SHP77 (cell line): ENCODE data around the gene NOL12.

Source experiments
- DNase-seq, 2 experiments: peaks; one replicate each; lab custom pipeline; 2025; lab: John Stamatoyannopoulos, UW

Gene NOL12

GRCh38 chr22:37659066-37659896, 26.9 kb upstream of the NOL12 start:
- no peak for DNase-seq

DNA sequence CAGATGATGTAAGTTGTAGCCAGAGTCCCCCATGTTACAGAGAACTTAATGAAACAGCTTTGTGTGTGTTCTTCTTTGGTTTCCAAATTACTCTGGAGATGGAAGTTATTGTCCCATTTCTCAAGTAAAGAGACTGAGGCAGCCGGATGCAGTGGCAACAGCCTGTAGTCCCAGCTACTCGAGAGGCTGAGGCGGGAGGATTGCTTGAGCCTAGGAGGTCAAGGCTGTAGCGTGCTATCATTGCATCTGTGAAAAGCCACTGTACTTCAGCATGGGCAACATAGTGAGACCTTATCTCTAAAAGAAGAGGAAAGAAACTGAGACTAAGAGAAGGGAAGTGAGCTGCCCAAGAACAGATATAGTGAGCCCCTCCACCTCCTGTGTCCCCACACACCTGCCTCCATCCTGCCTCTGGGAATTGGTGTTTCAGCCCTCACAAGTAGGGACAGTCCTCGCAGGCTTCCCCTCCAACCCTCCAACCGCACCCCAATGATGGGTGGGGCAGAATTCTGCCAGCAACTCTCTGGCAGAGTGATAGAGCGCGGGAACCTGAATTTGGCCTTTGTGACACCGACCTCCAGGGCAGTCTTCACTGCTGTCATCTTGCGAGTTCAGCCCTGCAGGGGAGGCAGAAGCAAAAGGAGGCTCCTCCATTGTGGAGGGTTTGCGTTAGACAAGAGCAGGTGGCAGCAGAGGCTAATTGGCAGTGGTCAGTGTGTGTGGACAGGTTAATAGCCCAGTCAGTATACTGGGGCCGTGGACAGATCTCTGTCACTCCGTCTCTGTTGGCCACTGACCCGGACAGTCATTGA, 26.0 kb upstream of the NOL12 start:
- no peak for DNase-seq

DNA sequence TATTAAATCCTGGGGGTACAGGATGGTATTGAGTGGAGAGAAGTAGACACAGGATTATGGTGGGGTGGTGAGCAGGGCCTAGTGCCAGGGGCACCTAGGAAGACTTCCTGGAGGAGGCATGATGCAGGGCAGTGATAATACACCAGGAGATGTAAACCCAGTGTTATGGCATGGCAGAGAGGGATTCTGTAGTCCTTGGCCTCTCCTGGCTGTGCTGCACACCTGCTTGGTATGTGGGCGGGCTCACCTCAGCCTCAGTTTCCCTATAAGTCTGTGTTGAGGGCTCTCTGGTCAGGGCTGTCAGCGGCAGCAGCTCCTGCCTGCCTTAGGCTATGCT, 25.5 kb upstream of the NOL12 start:
- no peak for DNase-seq

GRCh38 chr22:37661160-37661924, 24.8 kb upstream of the NOL12 start:
- peak; percentile 70 to 74 for DNase-seq

DNA sequence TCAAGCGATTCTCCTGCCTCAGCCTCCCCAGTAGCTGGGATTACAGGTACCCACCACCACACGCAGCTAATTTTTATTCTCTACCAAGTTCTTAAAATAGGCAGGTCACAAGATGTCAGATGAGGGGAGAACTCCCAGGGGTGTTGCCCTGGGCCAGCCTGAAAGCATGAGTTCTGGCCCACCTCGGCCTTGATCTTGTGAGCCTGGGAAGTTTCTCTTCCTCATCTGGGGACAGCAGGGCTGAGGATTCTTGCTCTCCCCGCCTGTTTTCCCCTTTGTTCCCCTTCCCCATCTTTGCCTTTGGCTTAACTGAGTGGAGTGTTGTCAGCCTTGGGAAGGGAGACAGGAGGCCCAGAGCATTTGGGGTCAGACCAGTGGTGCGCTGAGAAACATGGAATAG, 24.1 kb upstream of the NOL12 start:
- DNase-seq: no peak

GRCh38 chr22:37663521-37664140, 22.5 kb upstream of the NOL12 start:
- DNase-seq: no peak

GRCh38 chr22:37664249-37665101, 21.7 kb upstream of the NOL12 start:
- no peak for DNase-seq

DNA sequence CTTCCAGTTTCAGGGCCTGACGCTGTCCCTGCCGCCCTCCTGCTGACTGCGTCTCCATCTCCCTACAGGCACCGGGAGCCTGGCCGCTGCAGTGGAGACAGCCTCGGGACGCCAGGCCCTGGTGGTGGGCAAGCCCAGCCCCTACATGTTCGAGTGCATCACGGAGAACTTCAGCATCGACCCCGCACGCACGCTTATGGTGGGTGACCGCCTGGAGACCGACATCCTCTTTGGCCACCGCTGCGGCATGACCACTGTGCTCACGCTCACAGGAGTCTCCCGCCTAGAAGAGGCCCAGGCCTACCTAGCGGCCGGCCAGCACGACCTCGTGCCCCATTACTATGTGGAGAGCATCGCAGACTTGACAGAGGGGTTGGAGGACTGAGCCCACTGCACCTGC, 20.7 kb upstream of the NOL12 start:
- no peak for DNase-seq

GRCh38 chr22:37669586-37669985, 16.6 kb upstream of the NOL12 start:
- no peak for DNase-seq

- no peak for DNase-seq
These were observed 13.8 kb upstream of the NOL12 start for GRCh38 chr22:37672206-37672919.

DNA sequence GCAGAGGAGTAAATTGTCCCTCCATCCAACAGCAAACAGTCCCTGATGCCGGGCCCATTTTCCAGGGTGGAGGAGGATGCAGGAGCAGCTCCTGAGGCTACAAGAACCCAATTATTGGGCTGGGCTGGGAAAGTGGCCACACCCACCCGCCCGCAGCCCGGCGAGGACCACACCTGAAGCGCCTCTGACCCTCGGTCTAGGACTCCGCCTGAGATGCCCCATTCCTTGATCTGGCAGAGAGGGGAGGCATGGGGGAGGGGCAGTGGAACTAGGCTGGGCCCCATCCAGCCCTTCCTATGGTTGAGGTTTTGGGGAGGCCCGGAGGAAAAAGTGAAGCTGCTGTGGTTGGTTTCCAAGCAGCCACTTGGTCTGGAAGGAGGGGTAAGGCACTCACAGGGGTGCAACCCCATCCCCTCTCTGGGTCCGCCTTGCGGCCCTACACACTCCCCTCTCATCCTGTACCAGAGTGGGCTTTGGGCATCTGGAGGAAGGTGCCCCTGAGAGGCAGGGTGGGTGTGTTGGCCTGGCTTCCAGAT, 13.2 kb upstream of the NOL12 start:
- DNase-seq: no peak

GRCh38 chr22:37674248-37674647, 11.9 kb upstream of the NOL12 start:
- no peak for DNase-seq

GRCh38 chr22:37674951-37675929, 10.9 kb upstream of the NOL12 start, which contains the start of gene LGALS1:
Gene LGALS1 (plus strand): TSS chr22:37675636. CDS start chr22:37675703, 67 bp downstream.
- DNase-seq: peak; percentile 73 to 87

GRCh38 chr22:37675930-37676735, 10.0 kb upstream of the NOL12 start:
- DNase-seq: no peak

- peak; percentile 78 for DNase-seq
These were observed 9.2 kb upstream of the NOL12 start for GRCh38 chr22:37676736-37677492.

DNA sequence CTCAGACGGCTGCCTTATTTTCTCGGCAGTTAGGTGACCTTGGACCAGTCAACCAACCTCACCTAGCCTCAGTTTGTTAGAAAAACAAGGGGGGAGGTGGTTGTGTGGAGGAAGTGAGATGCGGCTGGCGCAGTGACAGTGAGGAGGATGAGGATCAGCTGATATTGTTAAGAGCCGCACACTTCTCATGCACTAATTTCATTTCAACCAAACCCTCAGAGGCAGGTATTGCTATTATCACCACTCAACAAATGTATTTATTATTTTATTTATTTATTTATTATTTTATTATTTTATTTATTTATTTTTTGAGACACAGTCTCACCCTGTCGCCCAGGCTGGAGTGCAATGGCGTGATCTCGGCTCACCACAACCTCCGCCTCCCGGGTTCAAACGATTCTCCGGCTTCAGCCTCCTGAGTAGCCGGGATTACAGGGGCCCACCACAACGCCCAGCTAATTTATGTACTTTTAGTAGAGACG, 8.6 kb upstream of the NOL12 start:
- DNase-seq: no peak

DNA sequence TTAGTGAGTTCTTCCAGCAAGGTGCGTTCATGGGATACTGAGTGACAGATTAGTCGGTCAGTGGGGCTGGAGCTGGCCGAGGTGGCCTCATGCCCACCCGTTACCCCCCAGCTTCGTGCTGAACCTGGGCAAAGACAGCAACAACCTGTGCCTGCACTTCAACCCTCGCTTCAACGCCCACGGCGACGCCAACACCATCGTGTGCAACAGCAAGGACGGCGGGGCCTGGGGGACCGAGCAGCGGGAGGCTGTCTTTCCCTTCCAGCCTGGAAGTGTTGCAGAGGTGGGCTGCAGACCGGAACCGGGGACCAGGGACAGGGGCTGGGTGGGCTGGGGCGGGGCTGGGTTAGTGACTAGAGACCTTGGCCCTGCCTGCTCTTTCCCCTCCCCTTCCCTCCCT, 7.8 kb upstream of the NOL12 start:
- DNase-seq: no peak
